K562 (cell line): Measurements from ENCODE around the gene KIF5C. TPM values are rescaled to one million over a fixed set of nuclear protein-coding genes. Genes with fewer than 3 reads are reported as not detected.

Experiments
- ARHGAP35 ChIP-seq: fragments of 450-650 bp; IDR thresholded peaks from 2 replicates; pipeline ENCODE4 v1.6.1; 2018; ENCODE audit not compliant: partially characterized antibody
- CBX1 ChIP-seq: sonication (generic); IDR thresholded peaks from 2 replicates; pipeline ENCODE4 v1.6.1; 2016; ENCODE audit warnings: antibody characterized with exemption, low read depth, mild to moderate bottlenecking
- CHD7 ChIP-seq: fragments of 200-600 bp; sonication (generic); IDR thresholded peaks from one replicate; pipeline ENCODE4 v1.6.1; 2012; ENCODE audit warnings: mild to moderate bottlenecking, low read depth, low read length, inconsistent platforms
- EGR1 ChIP-seq: fragments of 450-650 bp; conservative IDR thresholded peaks from 2 replicates; pipeline ENCODE4 v1.6.1; 2017; ENCODE audit warnings: mild to moderate bottlenecking
- HNRNPH1 ChIP-seq: fragments of 200-400 bp; formaldehyde crosslinking; optimal IDR thresholded peaks from 2 replicates; pipeline ENCODE3; 2017; ENCODE audit warnings: low read depth, mild to moderate bottlenecking, low read length, moderate library complexity
- OTX1 ChIP-seq: fragments of 450-650 bp; formaldehyde crosslinking; IDR thresholded peaks from 2 replicates; pipeline ENCODE4 v1.4.0; 2022; ENCODE audit warnings: mild to moderate bottlenecking
- SAP30 ChIP-seq: fragments of 200-600 bp; sonication (generic); IDR thresholded peaks from 2 replicates; pipeline ENCODE4 v1.6.1; 2012; ENCODE audit warnings: borderline replicate concordance, low read depth, mild to moderate bottlenecking, moderate library complexity, low read length, control low read depth, inconsistent platforms; ENCODE audit not compliant: insufficient read depth, poor library complexity, severe bottlenecking
- SPI1 ChIP-seq: IDR thresholded peaks from 2 replicates; pipeline ENCODE4 v1.6.1; 2011; ENCODE audit warnings: low read depth, low read length, control low read depth, borderline replicate concordance
- ZNF398 ChIP-seq: fragments of 250-450 bp; sonication (Bioruptor Pico); IDR thresholded peaks from 2 replicates; pipeline ENCODE4 v1.8.0; 2021; ENCODE audit warnings: moderate library complexity, mild to moderate bottlenecking, inconsistent platforms
- polyA plus RNA-seq, 8 experiments: library from polyadenylated mRNA; depleted of rRNA in 4 of 8; stranded (reverse) in 5 of 8; unstranded in 3 of 8; fragments of >200 nt; fragmentation: Nextera tagmentation in 2 of 8; fragmentation: Illumina TruSeq in 1 of 8; extraction: Ambion mirVana in 2 of 8; extraction: Trizol in 1 of 8; gene quantifications; 2 replicates each; pipeline versions ENCODE4 v1.2.1 to v1.2.3, GENCODE V29; 2011 to 2014; ENCODE audit warnings: inconsistent platforms in 1 of 8, missing spikeins in 1 of 8
- total RNA-seq, 7 experiments: library from RNA; depleted of rRNA in 6 of 7; stranded (reverse); fragments of >200 nt in 6 of 7; fragmentation: Illumina TruSeq in 2 of 7; extraction: Trizol in 2 of 7; gene quantifications; 2 replicates each; pipeline versions ENCODE4 v1.2.1 to v1.2.3, GENCODE V29; 2011 to 2021; ENCODE audit warnings: low replicate concordance in 1 of 7

The KIF5C gene
- total and polyA plus RNA-seq, 9 of the 15 experiments (the other 6 are each of a cell fraction or from before 2014, with no cell fraction given), result 0.01 to 0.09 (median 0.01) TPM; not detected in 6

- TF ChIP-seq CHD7, result no peak
- no peak for TF ChIP-seq CBX1
- TF ChIP-seq ZNF398 (CRISPR knock-in tag), result no peak
- no peak for TF ChIP-seq EGR1
- TF ChIP-seq SAP30, result no peak
- TF ChIP-seq SPI1, result no peak
- no peak for TF ChIP-seq OTX1 (CRISPR knock-in tag)
- no peak for TF ChIP-seq HNRNPH1
- no peak for TF ChIP-seq ARHGAP35
Measured at GRCh38 chr2:149021761-149022160, 146.7 kb downstream of the KIF5C start (continued).
